Measurements from ENCODE around the gene ADGRG6.
"Not testable (repeated sequence)": the region's sequence is repeated elsewhere in the genome, so short reads cannot be mapped to it uniquely, and the experiment has no call there.

ADGRG6 gene

GRCh38 chr6:142346166-142346565, 44.4 kb downstream of the ADGRG6 start:
- DNase-seq (ENCODE audit: low read depth in 2 of 2) = not testable (repeated sequence)

- no peak for DNase-seq (ENCODE audit: low read depth in 2 of 2)
These were observed 47.5 kb downstream of the ADGRG6 start for GRCh38 chr6:142349215-142349823.

GRCh38 chr6:142350309-142350708, 48.5 kb downstream of the ADGRG6 start:
- DNase-seq (ENCODE audit: low read depth in 2 of 2) = no peak

GRCh38 chr6:142353690-142354089, 51.9 kb downstream of the ADGRG6 start:
- no peak for DNase-seq (ENCODE audit: low read depth in 2 of 2)

- no peak for DNase-seq (ENCODE audit: low read depth in 2 of 2)
These were observed 52.8 kb downstream of the ADGRG6 start for GRCh38 chr6:142354650-142355049.

GRCh38 chr6:142355520-142356174, 53.8 kb downstream of the ADGRG6 start:
- DNase-seq (ENCODE audit: low read depth in 2 of 2) = no peak

GRCh38 chr6:142356201-142356883, 54.5 kb downstream of the ADGRG6 start:
- DNase-seq (ENCODE audit: low read depth in 2 of 2) = no peak

GRCh38 chr6:142356884-142357225, 55.0 kb downstream of the ADGRG6 start:
- DNase-seq (ENCODE audit: low read depth in 2 of 2) = no peak

- no peak for DNase-seq (ENCODE audit: low read depth in 2 of 2)
These were observed 56.1 kb downstream of the ADGRG6 start for GRCh38 chr6:142357879-142358278.

- no peak for DNase-seq (ENCODE audit: low read depth in 2 of 2)
These were observed 57.6 kb downstream of the ADGRG6 start for GRCh38 chr6:142359271-142359960.

GRCh38 chr6:142361345-142361744, 59.5 kb downstream of the ADGRG6 start:
- no peak for DNase-seq (ENCODE audit: low read depth in 2 of 2)

GRCh38 chr6:142361779-142362750, 60.3 kb downstream of the ADGRG6 start:
- DNase-seq (ENCODE audit: low read depth in 2 of 2) = no peak

GRCh38 chr6:142367061-142367460, 65.3 kb downstream of the ADGRG6 start:
- DNase-seq (ENCODE audit: low read depth in 2 of 2) = no peak

GRCh38 chr6:142367501-142368018, 65.8 kb downstream of the ADGRG6 start:
- no peak for DNase-seq (ENCODE audit: low read depth in 2 of 2)

GRCh38 chr6:142369266-142369665, 67.5 kb downstream of the ADGRG6 start:
- DNase-seq (ENCODE audit: low read depth in 2 of 2) = no peak

GRCh38 chr6:142372348-142372747, 70.5 kb downstream of the ADGRG6 start:
- no peak for DNase-seq (ENCODE audit: low read depth in 2 of 2)

- no peak for DNase-seq (ENCODE audit: low read depth in 2 of 2)
These were observed 71.7 kb downstream of the ADGRG6 start for GRCh38 chr6:142373268-142374090.

- DNase-seq (ENCODE audit: low read depth in 2 of 2) = no peak
These were observed 72.4 kb downstream of the ADGRG6 start for GRCh38 chr6:142374091-142374770.

- DNase-seq (ENCODE audit: low read depth in 2 of 2) = no peak
These were observed 73.3 kb downstream of the ADGRG6 start for GRCh38 chr6:142374965-142375733.
